ENCODE data around the gene THBS3.

DNA sequence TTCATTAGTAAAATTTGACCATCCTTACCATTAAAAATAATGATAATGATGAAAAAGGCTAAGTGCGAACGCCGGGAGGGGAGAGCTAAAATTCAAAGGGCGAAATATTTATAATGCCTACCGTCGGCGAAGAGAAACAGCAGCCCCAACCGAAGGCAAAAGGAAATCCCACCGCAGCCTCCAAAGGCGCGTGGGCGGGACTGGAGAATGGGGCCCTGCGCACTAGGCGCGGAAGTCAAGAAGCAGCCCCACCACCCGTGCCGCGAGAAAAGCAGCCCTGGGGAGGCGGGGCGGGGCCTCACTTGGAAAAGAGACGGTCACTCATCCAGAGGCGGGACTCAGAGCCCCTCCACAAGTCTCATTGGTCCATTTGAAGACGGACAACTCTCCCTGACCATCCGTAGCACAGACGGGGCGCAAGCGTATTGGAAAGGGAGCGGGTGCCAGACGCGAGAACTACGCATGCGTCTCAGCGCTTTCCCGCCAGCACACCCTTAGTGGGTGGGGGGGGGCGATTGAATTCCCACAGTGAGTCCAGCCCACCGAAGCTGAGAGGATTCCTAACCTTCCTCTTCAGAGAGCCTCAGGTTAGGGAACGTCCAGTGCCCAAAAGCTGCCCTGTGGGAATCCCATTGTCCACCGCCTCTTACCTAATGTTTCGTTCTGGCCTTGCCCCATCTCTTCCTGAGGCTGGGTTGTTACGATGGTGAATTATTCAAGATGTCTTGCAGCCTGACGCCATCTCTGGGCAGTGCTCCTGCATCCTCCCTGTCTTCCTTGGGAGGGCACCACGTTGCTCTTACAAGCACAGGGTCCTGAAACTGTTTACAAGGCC lies 19.8 kb upstream of the THBS3 start:
- TF ChIP-seq SOX6 (IDR thresholded peaks at IDR 0.05) = no peak
- TF ChIP-seq, protein P1, sequence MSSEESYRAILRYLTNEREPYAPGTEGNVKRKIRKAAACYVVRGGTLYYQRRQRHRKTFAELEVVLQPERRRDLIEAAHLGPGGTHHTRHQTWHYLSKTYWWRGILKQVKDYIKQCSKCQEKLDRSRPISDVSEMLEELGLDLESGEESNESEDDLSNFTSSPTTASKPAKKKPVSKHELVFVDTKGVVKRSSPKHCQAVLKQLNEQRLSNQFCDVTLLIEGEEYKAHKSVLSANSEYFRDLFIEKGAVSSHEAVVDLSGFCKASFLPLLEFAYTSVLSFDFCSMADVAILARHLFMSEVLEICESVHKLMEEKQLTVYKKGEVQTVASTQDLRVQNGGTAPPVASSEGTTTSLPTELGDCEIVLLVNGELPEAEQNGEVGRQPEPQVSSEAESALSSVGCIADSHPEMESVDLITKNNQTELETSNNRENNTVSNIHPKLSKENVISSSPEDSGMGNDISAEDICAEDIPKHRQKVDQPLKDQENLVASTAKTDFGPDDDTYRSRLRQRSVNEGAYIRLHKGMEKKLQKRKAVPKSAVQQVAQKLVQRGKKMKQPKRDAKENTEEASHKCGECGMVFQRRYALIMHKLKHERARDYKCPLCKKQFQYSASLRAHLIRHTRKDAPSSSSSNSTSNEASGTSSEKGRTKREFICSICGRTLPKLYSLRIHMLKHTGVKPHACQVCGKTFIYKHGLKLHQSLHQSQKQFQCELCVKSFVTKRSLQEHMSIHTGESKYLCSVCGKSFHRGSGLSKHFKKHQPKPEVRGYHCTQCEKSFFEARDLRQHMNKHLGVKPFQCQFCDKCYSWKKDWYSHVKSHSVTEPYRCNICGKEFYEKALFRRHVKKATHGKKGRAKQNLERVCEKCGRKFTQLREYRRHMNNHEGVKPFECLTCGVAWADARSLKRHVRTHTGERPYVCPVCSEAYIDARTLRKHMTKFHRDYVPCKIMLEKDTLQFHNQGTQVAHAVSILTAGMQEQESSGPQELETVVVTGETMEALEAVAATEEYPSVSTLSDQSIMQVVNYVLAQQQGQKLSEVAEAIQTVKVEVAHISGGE (CRISPR knock-in tag; IDR thresholded peaks at IDR 0.05) = no peak
